OCI-LY7 (cell line): Measurements from ENCODE around the gene ZBTB48. TPM values are rescaled to one million over a fixed set of nuclear protein-coding genes. Genes with fewer than 3 reads are reported as not detected.

ENCODE experiments used
- BruUV-seq: library from RNA; stranded (reverse); fragments of 400-500 nt; replicated peaks from 2 replicates; lab custom pipeline; 2021; lab: Mats Ljungman, UMichigan
- CTCF ChIA-PET: fragments of 300-600 bp; sonication (Branson Sonifier 250); formaldehyde crosslinking; loops from one replicate; lab custom pipeline; 2022; ENCODE audit warnings: antibody characterized with exemption; ENCODE audit not compliant: unreplicated experiment; lab: Charles Lee
- POLR2A ChIA-PET: fragments of 300-600 bp; sonication (Branson Sonifier 250); formaldehyde crosslinking; loops from one replicate; lab custom pipeline; 2022; ENCODE audit warnings: antibody characterized with exemption; lab: Charles Lee
- DNase-seq: peaks from one replicate; pipeline ENCODE4 v3.0.0-alpha.2; 2015; ENCODE audit warnings: low spot score
- H2AFZ ChIP-seq: fragments of 200-600 bp; sonication (generic), shearing (Covaris generic); 2 replicates; pipeline ENCODE4 v1.6.1; 2014; ENCODE audit warnings: mild to moderate bottlenecking, antibody characterized with exemption, low read length, moderate library complexity
- H3K27ac ChIP-seq: fragments of 200-600 bp; sonication (generic); 2 replicates; pipeline ENCODE4 v1.5.1; 2014; ENCODE audit warnings: mixed run types, low read depth, mild to moderate bottlenecking, moderate library complexity, low read length, inconsistent platforms; ENCODE audit not compliant: poor library complexity, severe bottlenecking
- H3K36me3 ChIP-seq: fragments of 200-600 bp; sonication (generic); 2 replicates; pipeline ENCODE4 v1.6.1; 2014; ENCODE audit warnings: mild to moderate bottlenecking, antibody characterized with exemption, low read length, moderate library complexity, mixed read lengths; ENCODE audit not compliant: insufficient read depth
- H3K4me1 ChIP-seq: fragments of 200-600 bp; sonication (generic); 2 replicates; pipeline ENCODE4 v1.5.1; 2014; ENCODE audit warnings: mild to moderate bottlenecking, low read length; ENCODE audit not compliant: insufficient read depth, poor library complexity, severe bottlenecking
- H3K4me2 ChIP-seq: fragments of 200-600 bp; sonication (generic); 2 replicates; pipeline ENCODE4 v1.6.1; 2014; ENCODE audit warnings: mild to moderate bottlenecking, low read length
- H3K4me3 ChIP-seq: fragments of 200-600 bp; sonication (generic); 2 replicates; pipeline ENCODE4 v1.5.1; 2014; ENCODE audit warnings: mild to moderate bottlenecking, low read depth, low read length; ENCODE audit not compliant: poor library complexity, severe bottlenecking
- H3K79me2 ChIP-seq: fragments of 200-600 bp; sonication (generic); 2 replicates; pipeline ENCODE4 v1.6.1; 2016; ENCODE audit warnings: low read depth, mild to moderate bottlenecking, low read length, moderate library complexity, mixed read lengths; ENCODE audit not compliant: insufficient read depth
- H3K9me2 ChIP-seq: fragments of 200-600 bp; sonication (generic); 2 replicates; pipeline ENCODE4 v1.6.1; 2016; ENCODE audit warnings: mild to moderate bottlenecking, low read length, mixed read lengths; ENCODE audit not compliant: insufficient read depth
- H3K9me3 ChIP-seq: fragments of 200-600 bp; sonication (generic); 2 replicates; pipeline ENCODE4 v1.6.1; 2014; ENCODE audit warnings: mild to moderate bottlenecking, mixed run types, low read length, mixed read lengths
- H4K20me1 ChIP-seq: fragments of 200-600 bp; sonication (generic); 2 replicates; pipeline ENCODE4 v1.6.1; 2014; ENCODE audit warnings: mild to moderate bottlenecking, antibody characterized with exemption, low read length, moderate library complexity, mixed read lengths; ENCODE audit not compliant: insufficient read depth
- CTCF ChIP-seq: fragments of 200-600 bp; sonication (generic); conservative IDR thresholded peaks from 2 replicates; pipeline ENCODE4 v1.5.1; 2014; ENCODE audit warnings: mild to moderate bottlenecking, antibody characterized with exemption, low read length, moderate library complexity, mixed read lengths
- EZH2phosphoT487 ChIP-seq: fragments of 200-600 bp; sonication (generic); IDR thresholded peaks from 2 replicates; pipeline ENCODE4 v1.6.1; 2018; ENCODE audit warnings: low read depth, borderline replicate concordance, mild to moderate bottlenecking, mixed run types, antibody characterized with exemption, low read length, moderate library complexity, mixed read lengths
- intact Hi-C: fragments of 100-400 bp; cut with micrococcal nuclease; formaldehyde crosslinking; loops from one replicate; pipeline ENCODE4 v1.10.0; 2022; ENCODE audit not compliant: unreplicated experiment
- total RNA-seq, 2 experiments: library from RNA; depleted of rRNA in 1 of 2; stranded (reverse); fragments of >200 nt in 1 of 2; shearing (Covaris generic) in 1 of 2; gene quantifications; 2 replicates each; pipeline ENCODE4 v1.2.3, GENCODE V29; 2014 to 2022

Gene ZBTB48
- total RNA-seq, 2 experiments from 2014 or later = 41.9 to 51.3 TPM

DNA sequence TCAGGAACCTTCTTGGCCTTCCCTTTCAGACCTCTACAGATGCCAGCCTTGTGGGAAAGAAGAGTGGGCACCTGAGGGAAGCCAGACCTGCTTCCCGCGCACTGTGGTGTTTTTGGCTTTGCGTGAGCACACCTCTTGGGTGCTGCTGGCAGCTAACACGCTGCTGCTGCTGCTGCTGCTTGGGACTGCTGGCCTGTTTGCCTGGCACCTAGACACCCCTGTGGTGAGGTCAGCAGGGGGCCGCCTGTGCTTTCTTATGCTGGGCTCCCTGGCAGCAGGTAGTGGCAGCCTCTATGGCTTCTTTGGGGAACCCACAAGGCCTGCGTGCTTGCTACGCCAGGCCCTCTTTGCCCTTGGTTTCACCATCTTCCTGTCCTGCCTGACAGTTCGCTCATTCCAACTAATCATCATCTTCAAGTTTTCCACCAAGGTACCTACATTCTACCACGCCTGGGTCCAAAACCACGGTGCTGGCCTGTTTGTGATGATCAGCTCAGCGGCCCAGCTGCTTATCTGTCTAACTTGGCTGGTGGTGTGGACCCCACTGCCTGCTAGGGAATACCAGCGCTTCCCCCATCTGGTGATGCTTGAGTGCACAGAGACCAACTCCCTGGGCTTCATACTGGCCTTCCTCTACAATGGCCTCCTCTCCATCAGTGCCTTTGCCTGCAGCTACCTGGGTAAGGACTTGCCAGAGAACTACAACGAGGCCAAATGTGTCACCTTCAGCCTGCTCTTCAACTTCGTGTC lies 995 bp upstream of the ZBTB48 start:
- H3K4me3 ChIP-seq = peak overlapping the region; percentile 86
- CTCF ChIA-PET = interaction anchor here (1.3 kb wide), 1 partner anchor 8 kb away, joined by 5 read pairs; no protein-coding TSS in a partner anchor
- intact Hi-C loops = no loop called here

GRCh38 chr1:6580119-6580592 lies 362 bp downstream of the ZBTB48 start:
- BruUV-seq = no TSS peak
- H3K4me2 ChIP-seq = peak overlapping the region; percentile 98
- no peaks in the 10 kb centered on the region for H3K9me3 ChIP-seq
- POLR2A ChIA-PET = interaction anchor here (0.7 to 1.2 kb wide), 3 partner anchors 10 to 84 kb away, joined by 3 to 7 read pairs (median 5); no protein-coding TSS in a partner anchor
- intact Hi-C loops = loop anchor here (1.0 kb wide), 1 partner anchor 26 kb away; the partner anchor contains the start of gene NOL9
- DNase-seq = peak; percentile 56
- CTCF ChIA-PET = interaction anchor here (0.6 to 1.3 kb wide), 5 partner anchors 10 to 413 kb away, joined by 3 to 10 read pairs (median 5); partner anchors contain the start of genes NOL9 and TAS1R1
- peak overlapping the region; percentile 86 for H3K4me3 ChIP-seq
- no peaks in the 10 kb centered on the region for H4K20me1 ChIP-seq
- H3K79me2 ChIP-seq = peaks cover 19% of the 10 kb centered on the region
- peaks cover 4% of the 10 kb centered on the region; the same call in 1 of the 2 replicates for H3K36me3 ChIP-seq
- H2AFZ ChIP-seq = peak overlapping the region; percentile 22; the same call in 1 of the 2 replicates
- H3K4me1 ChIP-seq = peaks cover 29% of the 10 kb centered on the region
- no peaks in the 10 kb centered on the region for H3K9me2 ChIP-seq
- no peak for TF ChIP-seq EZH2phosphoT487
- TF ChIP-seq CTCF = no peak
- peak overlapping the region; percentile 38 for H3K27ac ChIP-seq

More for the DNA sequence above, 995 bp upstream of the ZBTB48 start:
- Histone ChIP-seq H3K9me2 (no peaks in the 10 kb centered on the region), H3K9me3 (no peaks in the 10 kb centered on the region), H3K4me1 (peaks cover 29% of the 10 kb centered on the region), H4K20me1 (no peaks in the 10 kb centered on the region), H3K4me2 (peak overlapping the region; percentile 73), H2AFZ (peak overlapping the region; percentile 60; the same call in 1 of the 2 replicates), H3K36me3 (peaks cover 4% of the 10 kb centered on the region; the same call in 1 of the 2 replicates), H3K79me2 (peaks cover 19% of the 10 kb centered on the region), H3K27ac (no peak overlapping the region)
- POLR2A ChIA-PET = interaction anchor here (0.7 kb wide), 1 partner anchor 620 kb away, joined by 3 read pairs; no protein-coding TSS in a partner anchor
- no TSS peak for BruUV-seq
- no peak for DNase-seq
- TF ChIP-seq EZH2phosphoT487 = no peak
- TF ChIP-seq CTCF = no peak
